SK-N-SH (cell line): ENCODE data around the gene OSGIN1. TPM values are rescaled to one million over a fixed set of nuclear protein-coding genes. Genes with fewer than 3 reads are reported as not detected.

Experiments
- CTCF ChIA-PET: fragments of 300-600, 350-600 bp; formaldehyde crosslinking; extraction: SDS; loops from one replicate; lab custom pipeline; 2021; lab: Yijun Ruan, JAX
- POLR2A ChIA-PET: fragments of 350-600 bp; sonication (Branson Sonifier 250); formaldehyde crosslinking; extraction: SDS; loops from one replicate; lab custom pipeline; 2020; ENCODE audit warnings: antibody characterized with exemption, inconsistent platforms; lab: Yijun Ruan, JAX
- DNase-seq: peaks from one replicate; pipeline ENCODE4 v3.0.0; 2012
- H2AFZ ChIP-seq: fragments of 200-600 bp; sonication (generic); 2 replicates; pipeline ENCODE4 v1.8.1; 2016; ENCODE audit warnings: antibody characterized with exemption, mild to moderate bottlenecking, low read depth
- H3F3A ChIP-seq: fragments of 200-600 bp; sonication (generic); replicated peaks from 2 replicates; pipeline ENCODE3; 2016; ENCODE audit warnings: antibody characterized with exemption, mild to moderate bottlenecking; ENCODE audit not compliant: insufficient read depth
- H3K27ac ChIP-seq, 2 experiments: fragments of 200-500 bp in 1 of 2; fragments of 200-600 bp in 1 of 2; sonication (Bioruptor generic) in 1 of 2; sonication (generic), shearing (Covaris generic) in 1 of 2; 2 replicates each; pipeline versions ENCODE4 v1.5.1 to v1.6.1; 2014 to 2016; ENCODE audit warnings: low read depth in 2 of 2, inconsistent platforms in 1 of 2, low read length in 1 of 2, mild to moderate bottlenecking in 1 of 2, mixed read lengths in 1 of 2
- H3K27me3 ChIP-seq: fragments of 200-600 bp; sonication (generic), shearing (Covaris generic); 2 replicates; pipeline ENCODE4 v1.6.1; 2016; ENCODE audit warnings: mixed run types; ENCODE audit not compliant: insufficient read depth
- H3K36me3 ChIP-seq, 2 experiments: fragments of 200-500 bp in 1 of 2; fragments of 200-600 bp in 1 of 2; sonication (Bioruptor generic) in 1 of 2; sonication (generic) in 1 of 2; replicated peaks in 1 of 2; 2 replicates each; pipeline versions ENCODE3 to v1.5.1; 2014 to 2016; ENCODE audit warnings: low read length in 1 of 2, mild to moderate bottlenecking in 1 of 2; ENCODE audit not compliant: insufficient read depth in 2 of 2, control insufficient read depth in 1 of 2
- H3K4me1 ChIP-seq, 2 experiments: fragments of 200-500 bp in 1 of 2; fragments of 200-600 bp in 1 of 2; sonication (Bioruptor generic) in 1 of 2; sonication (generic), shearing (Covaris generic) in 1 of 2; 2 replicates each; pipeline versions ENCODE4 v1.5.1 to v1.6.1; 2014 to 2016; ENCODE audit warnings: low read depth in 1 of 2, low read length in 1 of 2, mixed run types in 1 of 2; ENCODE audit not compliant: insufficient read depth in 2 of 2, control insufficient read depth in 1 of 2
- H3K4me2 ChIP-seq: fragments of 200-600 bp; sonication (generic), shearing (Covaris generic); 2 replicates; pipeline ENCODE4 v1.6.1; 2017; ENCODE audit warnings: mixed run types
- H3K4me3 ChIP-seq, 2 experiments: fragments of 200-500 bp in 1 of 2; fragments of 200-600 bp in 1 of 2; sonication (Bioruptor generic) in 1 of 2; sonication (generic), shearing (Covaris generic) in 1 of 2; 2 replicates each; pipeline versions ENCODE4 v1.5.1 to v1.8.1; 2014 to 2016; ENCODE audit warnings: low read depth in 2 of 2, inconsistent platforms in 1 of 2, low read length in 1 of 2, mild to moderate bottlenecking in 1 of 2, mixed read lengths in 1 of 2, moderate library complexity in 1 of 2
- H3K79me2 ChIP-seq: fragments of 200-600 bp; sonication (generic); 2 replicates; pipeline ENCODE4 v1.8.1; 2017; ENCODE audit warnings: mild to moderate bottlenecking; ENCODE audit not compliant: insufficient read depth
- H3K9ac ChIP-seq: fragments of 200-600 bp; sonication (generic); 2 replicates; pipeline ENCODE4 v1.6.1; 2017; ENCODE audit warnings: mixed run types
- H3K9me2 ChIP-seq: fragments of 200-600 bp; sonication (generic); 2 replicates; pipeline ENCODE4 v1.6.1; 2017; ENCODE audit warnings: mixed run types
- H3K9me3 ChIP-seq: fragments of 200-600 bp; sonication (generic); 2 replicates; pipeline ENCODE4 v1.6.1; 2017; ENCODE audit warnings: mixed run types, mild to moderate bottlenecking, moderate library complexity
- H4K20me1 ChIP-seq: fragments of 200-600 bp; sonication (generic); 2 replicates; pipeline ENCODE4 v1.6.1; 2017; ENCODE audit warnings: mild to moderate bottlenecking, mixed run types; ENCODE audit not compliant: insufficient read depth
- EP300 ChIP-seq, 2 experiments: IDR thresholded peaks; 2 replicates each; pipeline versions ENCODE4 v1.4.0 to v1.6.1; 2012; ENCODE audit warnings: borderline replicate concordance in 1 of 2, low read depth in 1 of 2, low read length in 1 of 2
- EZH2phosphoT487 ChIP-seq: fragments of 200-600 bp; sonication (generic); IDR thresholded peaks from 2 replicates; pipeline ENCODE4 v1.6.1; 2017; ENCODE audit warnings: low read depth, mixed run types, mild to moderate bottlenecking, antibody characterized with exemption, moderate library complexity, borderline replicate concordance
- FOSL2 ChIP-seq: IDR thresholded peaks from 2 replicates; pipeline ENCODE4 v1.4.0; 2012; ENCODE audit warnings: low read depth, mild to moderate bottlenecking, moderate library complexity, borderline replicate concordance
- FOXJ3 ChIP-seq: sonication (generic); formaldehyde crosslinking; IDR thresholded peaks from 2 replicates; pipeline ENCODE4 v1.5.1; 2020; ENCODE audit warnings: mild to moderate bottlenecking, missing genetic modification reagents
- GATA2 ChIP-seq: sonication (generic); formaldehyde crosslinking; IDR thresholded peaks from 2 replicates; pipeline ENCODE4 v1.5.0; 2020; ENCODE audit warnings: mild to moderate bottlenecking, missing genetic modification reagents
- NFIC ChIP-seq: IDR thresholded peaks from 2 replicates; pipeline ENCODE4 v1.4.0; 2012; ENCODE audit warnings: borderline replicate concordance
- RCOR1 ChIP-seq: fragments of 150-350 bp; IDR thresholded peaks from 2 replicates; pipeline ENCODE4 v1.6.1; 2017; ENCODE audit warnings: antibody characterized with exemption, low read length
- SMC3 ChIP-seq: IDR thresholded peaks from 2 replicates; pipeline ENCODE4 v1.6.1; 2012; ENCODE audit warnings: low read depth, low read length, improper control_type of control experiment
- TAF1 ChIP-seq: IDR thresholded peaks from 2 replicates; pipeline ENCODE4 v1.6.1; 2012; ENCODE audit warnings: low read depth, mild to moderate bottlenecking, low read length, moderate library complexity, borderline replicate concordance
- WGBS: methylation state at CpG from one replicate; pipeline ENCODE4 v1.1.6; 2017; ENCODE audit warnings: low lambda C conversion rate; 5-methylcytosine and 5-hydroxymethylcytosine counted together
- polyA plus RNA-seq, 3 experiments: library from polyadenylated mRNA; depleted of rRNA; stranded (reverse); fragments of >200 nt; gene quantifications; 2 replicates each; pipeline ENCODE4 v1.2.3, GENCODE V29; 2012
- TF ChIP-seq, protein P1 (sequence below): fragments of 150-350 bp; IDR thresholded peaks from 2 replicates; pipeline ENCODE4 v1.6.1; 2017; ENCODE audit warnings: antibody characterized with exemption, low read length, low read depth, borderline replicate concordance
- TF ChIP-seq, protein P2 (sequence below): IDR thresholded peaks from 2 replicates; pipeline ENCODE4 v1.6.1; 2012; ENCODE audit warnings: mild to moderate bottlenecking, low read depth, low read length, moderate library complexity
- TF ChIP-seq, protein P3 (sequence below): IDR thresholded peaks from 2 replicates; pipeline ENCODE4; 2012
- TF ChIP-seq, protein P4 (sequence below): fragments of 200-600 bp; sonication (generic); IDR thresholded peaks from 2 replicates; pipeline ENCODE4 v1.6.1; 2017; ENCODE audit warnings: antibody characterized with exemption, mild to moderate bottlenecking, moderate library complexity

OSGIN1 gene
- polyA plus RNA-seq, 1 of the 3 experiments (the other 2 are of a cell fraction), result 4.8 TPM

DNA sequence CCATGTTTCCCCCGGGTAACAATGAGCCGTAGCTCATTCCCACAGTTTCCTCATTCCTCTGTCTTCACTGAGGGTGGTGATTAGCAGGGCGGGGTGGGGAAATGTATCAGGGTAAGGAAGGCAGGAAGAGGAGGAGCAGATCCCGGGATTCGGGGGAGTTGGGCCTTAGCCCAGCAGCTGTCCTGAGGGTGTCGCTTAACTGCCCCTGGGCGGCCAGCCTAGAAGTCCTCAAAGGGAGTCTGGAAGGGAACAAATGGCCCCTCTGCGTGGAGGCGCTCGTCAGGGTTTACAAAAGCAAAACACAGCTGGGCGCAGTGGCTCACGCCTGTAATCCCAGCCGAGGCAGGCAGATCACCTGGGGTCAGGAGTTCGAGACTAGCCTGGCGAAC lies 39.8 kb upstream of the OSGIN1 start:
- H3K4me2 ChIP-seq, result no peak overlapping the region
- ChIA-PET CTCF (interaction anchor here (0.5 to 3.9 kb wide), 4 partner anchors 13 to 16 kb away, joined by 3 to 16 read pairs (median 6); no protein-coding TSS in a partner anchor), POLR2A (no interaction called here)
- no peak overlapping the region for H2AFZ ChIP-seq
- 97% methylated on average over 15 of the region's 15 CpGs for WGBS
- H3K27me3 ChIP-seq, result no peaks in the 10 kb centered on the region
- no peak overlapping the region for H3K4me3 ChIP-seq
- DNase-seq, result no peak
- H4K20me1 ChIP-seq, result no peaks in the 10 kb centered on the region
- H3K27ac ChIP-seq, result no peak overlapping the region
- H3K79me2 ChIP-seq, result no peaks in the 10 kb centered on the region
- H3K9me3 ChIP-seq, result no peaks in the 10 kb centered on the region
- no peaks in the 10 kb centered on the region for H3K9me2 ChIP-seq
- TF ChIP-seq, protein P1, sequence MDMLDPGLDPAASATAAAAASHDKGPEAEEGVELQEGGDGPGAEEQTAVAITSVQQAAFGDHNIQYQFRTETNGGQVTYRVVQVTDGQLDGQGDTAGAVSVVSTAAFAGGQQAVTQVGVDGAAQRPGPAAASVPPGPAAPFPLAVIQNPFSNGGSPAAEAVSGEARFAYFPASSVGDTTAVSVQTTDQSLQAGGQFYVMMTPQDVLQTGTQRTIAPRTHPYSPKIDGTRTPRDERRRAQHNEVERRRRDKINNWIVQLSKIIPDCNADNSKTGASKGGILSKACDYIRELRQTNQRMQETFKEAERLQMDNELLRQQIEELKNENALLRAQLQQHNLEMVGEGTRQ, result no peak
- TF ChIP-seq EP300 (IDR thresholded peaks at IDR 0.05; ENCODE audit: borderline replicate concordance in 1 of 2, low read depth in 1 of 2, low read length in 1 of 2) (no peak), GATA2 (CRISPR knock-in tag) (no peak), EZH2phosphoT487 (no peak), RCOR1 (no peak), SMC3 (no peak), NFIC (no peak)
- TF ChIP-seq, protein P2, sequence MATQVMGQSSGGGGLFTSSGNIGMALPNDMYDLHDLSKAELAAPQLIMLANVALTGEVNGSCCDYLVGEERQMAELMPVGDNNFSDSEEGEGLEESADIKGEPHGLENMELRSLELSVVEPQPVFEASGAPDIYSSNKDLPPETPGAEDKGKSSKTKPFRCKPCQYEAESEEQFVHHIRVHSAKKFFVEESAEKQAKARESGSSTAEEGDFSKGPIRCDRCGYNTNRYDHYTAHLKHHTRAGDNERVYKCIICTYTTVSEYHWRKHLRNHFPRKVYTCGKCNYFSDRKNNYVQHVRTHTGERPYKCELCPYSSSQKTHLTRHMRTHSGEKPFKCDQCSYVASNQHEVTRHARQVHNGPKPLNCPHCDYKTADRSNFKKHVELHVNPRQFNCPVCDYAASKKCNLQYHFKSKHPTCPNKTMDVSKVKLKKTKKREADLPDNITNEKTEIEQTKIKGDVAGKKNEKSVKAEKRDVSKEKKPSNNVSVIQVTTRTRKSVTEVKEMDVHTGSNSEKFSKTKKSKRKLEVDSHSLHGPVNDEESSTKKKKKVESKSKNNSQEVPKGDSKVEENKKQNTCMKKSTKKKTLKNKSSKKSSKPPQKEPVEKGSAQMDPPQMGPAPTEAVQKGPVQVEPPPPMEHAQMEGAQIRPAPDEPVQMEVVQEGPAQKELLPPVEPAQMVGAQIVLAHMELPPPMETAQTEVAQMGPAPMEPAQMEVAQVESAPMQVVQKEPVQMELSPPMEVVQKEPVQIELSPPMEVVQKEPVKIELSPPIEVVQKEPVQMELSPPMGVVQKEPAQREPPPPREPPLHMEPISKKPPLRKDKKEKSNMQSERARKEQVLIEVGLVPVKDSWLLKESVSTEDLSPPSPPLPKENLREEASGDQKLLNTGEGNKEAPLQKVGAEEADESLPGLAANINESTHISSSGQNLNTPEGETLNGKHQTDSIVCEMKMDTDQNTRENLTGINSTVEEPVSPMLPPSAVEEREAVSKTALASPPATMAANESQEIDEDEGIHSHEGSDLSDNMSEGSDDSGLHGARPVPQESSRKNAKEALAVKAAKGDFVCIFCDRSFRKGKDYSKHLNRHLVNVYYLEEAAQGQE, result no peak
- H3K36me3 ChIP-seq, result peaks cover 7 to 58% of the 10 kb centered on the region in 2 experiments
- H3K9ac ChIP-seq, result no peak overlapping the region
- H3F3A ChIP-seq, result no peaks in the 10 kb centered on the region
- H3K4me1 ChIP-seq, result no peaks in the 10 kb centered on the region

DNA sequence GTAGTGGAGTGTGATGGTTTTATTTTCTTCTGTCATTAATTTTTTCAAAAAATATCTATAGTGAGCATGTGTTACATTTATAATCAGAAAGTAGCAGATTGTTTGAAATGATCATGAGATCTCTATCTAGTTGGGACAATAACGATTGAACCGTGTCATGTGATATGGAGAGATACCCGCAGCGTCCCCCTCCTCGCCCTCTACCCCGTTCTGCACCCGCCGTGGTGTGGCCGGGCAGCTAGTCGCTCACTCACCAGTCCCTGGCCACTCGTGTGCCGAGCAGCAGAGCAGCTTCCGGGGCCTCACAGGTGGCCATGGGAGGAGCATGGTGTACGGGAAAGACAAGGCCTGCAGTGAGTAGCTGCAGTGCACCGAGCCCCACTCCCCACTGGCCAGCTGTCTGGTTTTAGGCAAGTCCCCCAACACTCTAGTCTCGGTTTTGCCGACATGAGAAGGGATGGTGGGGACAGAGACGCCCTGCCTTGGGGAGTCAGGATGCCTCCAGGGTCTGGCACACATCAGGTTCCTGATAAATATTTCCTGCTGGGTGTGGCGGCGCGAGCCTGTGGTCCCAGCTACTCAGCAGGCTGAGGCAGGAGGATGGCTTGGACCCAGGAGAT lies 38.8 kb upstream of the OSGIN1 start:
- H3K9me2 ChIP-seq, result no peaks in the 10 kb centered on the region
- H3K9ac ChIP-seq, result no peak overlapping the region
- 92% methylated on average over 16 of the region's 21 CpGs for WGBS
- H3K4me2 ChIP-seq, result no peak overlapping the region
- H3F3A ChIP-seq, result no peaks in the 10 kb centered on the region
- H3K27me3 ChIP-seq, result no peaks in the 10 kb centered on the region
- no peak for DNase-seq
- no peaks in the 10 kb centered on the region for H3K4me1 ChIP-seq
- no peaks in the 10 kb centered on the region for H3K9me3 ChIP-seq
- no peaks in the 10 kb centered on the region for H4K20me1 ChIP-seq
- H3K79me2 ChIP-seq, result no peaks in the 10 kb centered on the region
- H2AFZ ChIP-seq, result no peak overlapping the region
- peaks cover 8 to 60% of the 10 kb centered on the region in 2 experiments for H3K36me3 ChIP-seq
- ChIA-PET POLR2A (no interaction called here), CTCF (interaction anchor here (0.7 to 3.9 kb wide), 3 partner anchors 12 to 151 kb away, joined by 3 to 16 read pairs (median 5); no protein-coding TSS in a partner anchor)
- H3K4me3 ChIP-seq, result no peak overlapping the region
- no peak overlapping the region for H3K27ac ChIP-seq
- TF ChIP-seq NFIC, result no peak
- TF ChIP-seq, protein P3, sequence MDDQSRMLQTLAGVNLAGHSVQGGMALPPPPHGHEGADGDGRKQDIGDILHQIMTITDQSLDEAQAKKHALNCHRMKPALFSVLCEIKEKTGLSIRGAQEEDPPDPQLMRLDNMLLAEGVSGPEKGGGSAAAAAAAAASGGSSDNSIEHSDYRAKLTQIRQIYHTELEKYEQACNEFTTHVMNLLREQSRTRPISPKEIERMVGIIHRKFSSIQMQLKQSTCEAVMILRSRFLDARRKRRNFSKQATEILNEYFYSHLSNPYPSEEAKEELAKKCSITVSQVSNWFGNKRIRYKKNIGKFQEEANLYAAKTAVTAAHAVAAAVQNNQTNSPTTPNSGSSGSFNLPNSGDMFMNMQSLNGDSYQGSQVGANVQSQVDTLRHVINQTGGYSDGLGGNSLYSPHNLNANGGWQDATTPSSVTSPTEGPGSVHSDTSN, result no peak
- TF ChIP-seq EP300 (IDR thresholded peaks at IDR 0.05; ENCODE audit: borderline replicate concordance in 1 of 2, low read depth in 1 of 2, low read length in 1 of 2), result no peak
- TF ChIP-seq, protein P2, result no peak
- no peak for TF ChIP-seq TAF1
- TF ChIP-seq, protein P4, sequence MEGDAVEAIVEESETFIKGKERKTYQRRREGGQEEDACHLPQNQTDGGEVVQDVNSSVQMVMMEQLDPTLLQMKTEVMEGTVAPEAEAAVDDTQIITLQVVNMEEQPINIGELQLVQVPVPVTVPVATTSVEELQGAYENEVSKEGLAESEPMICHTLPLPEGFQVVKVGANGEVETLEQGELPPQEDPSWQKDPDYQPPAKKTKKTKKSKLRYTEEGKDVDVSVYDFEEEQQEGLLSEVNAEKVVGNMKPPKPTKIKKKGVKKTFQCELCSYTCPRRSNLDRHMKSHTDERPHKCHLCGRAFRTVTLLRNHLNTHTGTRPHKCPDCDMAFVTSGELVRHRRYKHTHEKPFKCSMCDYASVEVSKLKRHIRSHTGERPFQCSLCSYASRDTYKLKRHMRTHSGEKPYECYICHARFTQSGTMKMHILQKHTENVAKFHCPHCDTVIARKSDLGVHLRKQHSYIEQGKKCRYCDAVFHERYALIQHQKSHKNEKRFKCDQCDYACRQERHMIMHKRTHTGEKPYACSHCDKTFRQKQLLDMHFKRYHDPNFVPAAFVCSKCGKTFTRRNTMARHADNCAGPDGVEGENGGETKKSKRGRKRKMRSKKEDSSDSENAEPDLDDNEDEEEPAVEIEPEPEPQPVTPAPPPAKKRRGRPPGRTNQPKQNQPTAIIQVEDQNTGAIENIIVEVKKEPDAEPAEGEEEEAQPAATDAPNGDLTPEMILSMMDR, result no peak
- TF ChIP-seq SMC3, result no peak
- TF ChIP-seq FOSL2, result no peak
- no peak for TF ChIP-seq FOXJ3 (CRISPR knock-in tag)
